ENCODE data around the gene COL21A1.

The COL21A1 gene

GRCh38 chr6:56076033-56076432 is 171.3 kb downstream of the COL21A1 start:
- Histone ChIP-seq H3K36me3 (replicated peaks; ENCODE audit: low read depth, low read length) (no peaks in the 10 kb centered on the region), H2AFZ (ENCODE audit: low read depth, low read length) (no peak overlapping the region)

GRCh38 chr6:56073761-56074160 is 173.6 kb downstream of the COL21A1 start:
- TF ChIP-seq CTCF (IDR thresholded peaks at IDR 0.05; ENCODE audit: low read depth, low read length) (no peak), EZH2phosphoT487 (IDR thresholded peaks at IDR 0.05; ENCODE audit: low read depth) (no peak)
- Histone ChIP-seq H3K4me1 (ENCODE audit: low read length) (peaks cover 12% of the 10 kb centered on the region), H3K4me2 (ENCODE audit: low read length) (peak overlapping the region; percentile 54; the same call in 1 of the 2 replicates), H3K9me3 (ENCODE audit: insufficient read depth, low read length) (no peaks in the 10 kb centered on the region), H3K27ac (ENCODE audit: low read length) (no peak overlapping the region), H3K79me2 (ENCODE audit: low read length) (no peaks in the 10 kb centered on the region), H3K36me3 (replicated peaks; ENCODE audit: low read depth, low read length) (no peaks in the 10 kb centered on the region), H4K20me1 (ENCODE audit: insufficient read depth, low read length) (no peaks in the 10 kb centered on the region), H3K4me3 (ENCODE audit: low read length) (no peak overlapping the region), H2AFZ (ENCODE audit: low read depth, low read length) (no peak overlapping the region), H3K27me3 (ENCODE audit: low read depth, low read length) (no peaks in the 10 kb centered on the region), H3K9ac (ENCODE audit: low read length) (no peak overlapping the region)

More at GRCh38 chr6:56076033-56076432, 171.3 kb downstream of the COL21A1 start:
- TF ChIP-seq CTCF (IDR thresholded peaks at IDR 0.05; ENCODE audit: low read depth, low read length) (no peak), EZH2phosphoT487 (IDR thresholded peaks at IDR 0.05; ENCODE audit: low read depth) (no peak)
- Histone ChIP-seq H3K4me1 (ENCODE audit: low read length) (peaks cover 12% of the 10 kb centered on the region), H3K27me3 (ENCODE audit: low read depth, low read length) (no peaks in the 10 kb centered on the region), H4K20me1 (ENCODE audit: insufficient read depth, low read length) (no peaks in the 10 kb centered on the region), H3K27ac (ENCODE audit: low read length) (no peak overlapping the region), H3K9ac (ENCODE audit: low read length) (no peak overlapping the region), H3K4me3 (ENCODE audit: low read length) (no peak overlapping the region), H3K9me3 (ENCODE audit: insufficient read depth, low read length) (no peaks in the 10 kb centered on the region), H3K79me2 (ENCODE audit: low read length) (no peaks in the 10 kb centered on the region), H3K4me2 (ENCODE audit: low read length) (no peak overlapping the region)

- H3K4me3 ChIP-seq (ENCODE audit: low read length), result no peak overlapping the region
- H3K79me2 ChIP-seq (ENCODE audit: low read length), result no peaks in the 10 kb centered on the region
- no peak overlapping the region for H3K9ac ChIP-seq (ENCODE audit: low read length)
- no peak overlapping the region for H3K27ac ChIP-seq (ENCODE audit: low read length)
- no peak overlapping the region for H2AFZ ChIP-seq (ENCODE audit: low read depth, low read length)
- no peaks in the 10 kb centered on the region for H4K20me1 ChIP-seq (ENCODE audit: insufficient read depth, low read length)
- H3K4me1 ChIP-seq (ENCODE audit: low read length), result peaks cover 12% of the 10 kb centered on the region
- TF ChIP-seq CTCF (IDR thresholded peaks at IDR 0.05; ENCODE audit: low read depth, low read length), result no peak
- TF ChIP-seq EZH2phosphoT487 (IDR thresholded peaks at IDR 0.05; ENCODE audit: low read depth), result no peak
- H3K36me3 ChIP-seq (replicated peaks; ENCODE audit: low read depth, low read length), result no peaks in the 10 kb centered on the region
- H3K27me3 ChIP-seq (ENCODE audit: low read depth, low read length), result no peaks in the 10 kb centered on the region
- no peaks in the 10 kb centered on the region for H3K9me3 ChIP-seq (ENCODE audit: insufficient read depth, low read length)
- H3K4me2 ChIP-seq (ENCODE audit: low read length), result peak overlapping the region; percentile 54
Measured at GRCh38 chr6:56073315-56073714, 174.1 kb downstream of the COL21A1 start.

- Histone ChIP-seq H3K9ac (ENCODE audit: low read length) (no peak overlapping the region), H3K27me3 (ENCODE audit: low read depth, low read length) (no peaks in the 10 kb centered on the region), H3K9me3 (ENCODE audit: insufficient read depth, low read length) (no peaks in the 10 kb centered on the region), H3K4me1 (ENCODE audit: low read length) (peaks cover 12% of the 10 kb centered on the region), H3K36me3 (replicated peaks; ENCODE audit: low read depth, low read length) (no peaks in the 10 kb centered on the region), H3K4me2 (ENCODE audit: low read length) (peak overlapping the region; percentile 54), H2AFZ (ENCODE audit: low read depth, low read length) (no peak overlapping the region), H3K79me2 (ENCODE audit: low read length) (no peaks in the 10 kb centered on the region), H4K20me1 (ENCODE audit: insufficient read depth, low read length) (no peaks in the 10 kb centered on the region), H3K27ac (ENCODE audit: low read length) (no peak overlapping the region), H3K4me3 (ENCODE audit: low read length) (no peak overlapping the region)
- TF ChIP-seq CTCF (IDR thresholded peaks at IDR 0.05; ENCODE audit: low read depth, low read length) (no peak), EZH2phosphoT487 (IDR thresholded peaks at IDR 0.05; ENCODE audit: low read depth) (no peak)
Measured at GRCh38 chr6:56072856-56073255, 174.5 kb downstream of the COL21A1 start.

All from OCI-LY3 (cell line).